KOPT-K1 (cell line): Measurements from ENCODE around the gene GALE.
"Not testable (repeated sequence)": the region's sequence is repeated elsewhere in the genome, so short reads cannot be mapped to it uniquely, and the experiment has no call there.

Experiments
- H3K27ac ChIP-seq: fragments of 200-600 bp; sonication (generic); 2 replicates; pipeline ENCODE4 v1.5.1; 2016; ENCODE audit warnings: antibody characterized with exemption, mild to moderate bottlenecking, low read depth, low read length; ENCODE audit not compliant: poor library complexity, severe bottlenecking
- H3K36me3 ChIP-seq: fragments of 200-600 bp; sonication (generic); 2 replicates; pipeline ENCODE4 v1.5.1; 2017; ENCODE audit warnings: antibody characterized with exemption, mild to moderate bottlenecking, low read length, moderate library complexity; ENCODE audit not compliant: insufficient read depth
- H3K9me3 ChIP-seq: fragments of 200-600 bp; sonication (generic); 2 replicates; pipeline ENCODE4 v1.5.1; 2017; ENCODE audit warnings: antibody characterized with exemption, low read length, mild to moderate bottlenecking; ENCODE audit not compliant: insufficient read depth, poor library complexity, severe bottlenecking

The GALE gene

DNA sequence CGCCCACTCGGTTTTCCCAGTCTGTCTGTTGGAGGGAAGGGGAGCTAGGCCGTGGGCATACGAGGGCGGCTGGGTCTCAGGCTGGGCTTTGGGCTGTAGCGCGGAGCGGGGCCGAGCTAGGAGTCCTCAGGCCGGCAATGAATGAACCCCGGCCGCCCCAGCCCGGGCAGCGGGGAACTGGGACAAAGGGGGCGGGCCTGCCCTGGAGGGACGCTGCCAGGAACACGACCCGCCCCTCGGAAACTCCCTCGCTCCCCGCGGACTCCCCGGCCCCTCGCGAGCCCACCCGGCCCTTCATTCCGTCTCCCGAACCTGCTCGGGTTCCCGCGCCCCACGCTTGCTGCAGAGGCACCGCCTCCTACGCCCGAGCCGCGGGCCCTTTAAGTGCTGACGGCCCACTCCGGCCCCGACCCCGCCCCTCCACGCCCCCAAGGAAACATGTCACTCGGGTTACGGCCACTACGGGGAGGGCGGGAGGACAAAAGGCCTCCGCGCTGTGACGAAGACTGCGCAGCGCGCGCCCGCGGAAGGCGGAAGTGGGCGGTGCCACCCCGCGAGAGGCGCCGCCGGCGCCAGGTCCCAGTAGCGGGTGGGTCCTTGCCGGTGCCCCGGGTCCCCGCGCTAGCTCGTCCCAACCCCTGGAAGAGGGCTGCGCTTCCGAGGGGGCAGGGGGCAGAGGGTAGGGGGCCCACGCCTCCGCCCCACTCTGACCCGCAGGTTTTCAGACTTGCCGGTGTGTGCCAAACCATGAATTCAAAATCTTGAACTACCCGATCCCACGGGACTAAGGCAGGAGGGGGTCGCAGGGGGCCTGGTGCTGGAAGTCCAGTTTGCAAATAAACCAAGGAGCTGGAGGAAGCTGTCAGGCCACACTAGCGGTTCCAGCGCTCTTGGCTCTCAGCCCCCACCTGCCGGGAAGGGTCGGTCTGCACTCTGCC is at the start of gene GALE:
TSS of gene GALE (minus strand) at position 355 of the 938 bp plus-strand sequence. CDS start 1,747 bp downstream, outside the sequence.
- no peaks in the 10 kb centered on the region for H3K9me3 ChIP-seq
- peaks cover 30% of the 10 kb centered on the region for H3K36me3 ChIP-seq
- peak within 1 kb of the TSS; percentile 72 for H3K27ac ChIP-seq

DNA sequence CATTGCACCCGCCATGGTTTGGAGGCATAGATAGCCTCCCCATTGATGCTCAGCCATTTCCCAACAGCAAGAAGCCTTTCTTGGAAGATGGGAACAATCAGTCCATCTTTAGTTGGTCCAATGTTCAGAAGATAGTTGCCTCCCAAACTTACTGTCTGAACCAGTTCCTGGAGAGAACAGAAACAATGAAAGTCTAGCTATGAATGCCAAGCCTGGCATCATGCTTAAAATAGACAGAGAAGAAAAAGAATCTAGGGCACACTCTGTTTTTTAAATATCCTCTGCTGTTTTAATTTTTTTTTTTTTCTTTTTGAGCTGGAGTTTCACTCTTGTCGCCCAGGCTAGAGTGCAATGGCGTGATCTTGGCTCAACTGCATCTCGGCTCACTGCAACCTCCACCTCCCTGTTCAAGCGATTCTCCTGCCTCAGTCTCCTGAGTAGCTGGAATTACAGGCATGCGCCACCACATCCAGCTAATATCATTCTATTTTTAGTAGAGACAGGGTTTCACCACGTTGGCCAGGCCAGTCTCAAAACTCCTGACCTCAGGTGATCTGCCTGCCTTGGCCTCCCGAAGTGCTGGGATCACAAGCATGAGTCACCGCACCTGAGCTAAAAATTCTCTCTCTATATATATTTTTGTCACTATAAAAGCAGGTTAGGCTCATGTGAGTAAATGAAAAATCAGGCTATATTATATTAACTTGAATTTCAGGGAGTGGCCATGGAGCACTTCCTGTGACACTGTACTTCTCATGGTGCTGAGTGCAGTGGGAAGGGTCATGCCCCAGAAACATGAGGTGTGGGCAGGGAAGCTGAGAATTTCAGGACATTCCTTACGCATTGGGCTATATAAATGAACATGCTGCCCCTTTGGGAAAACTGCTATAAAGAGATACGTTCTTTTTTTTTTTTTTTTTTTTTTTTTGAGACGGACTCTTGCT is 48.4 kb upstream of the GALE start:
- Histone ChIP-seq H3K27ac (no peak overlapping the region), H3K9me3 (peaks cover 15% of the 10 kb centered on the region), H3K36me3 (peaks cover 25% of the 10 kb centered on the region; the same call in 1 of the 2 replicates)

DNA sequence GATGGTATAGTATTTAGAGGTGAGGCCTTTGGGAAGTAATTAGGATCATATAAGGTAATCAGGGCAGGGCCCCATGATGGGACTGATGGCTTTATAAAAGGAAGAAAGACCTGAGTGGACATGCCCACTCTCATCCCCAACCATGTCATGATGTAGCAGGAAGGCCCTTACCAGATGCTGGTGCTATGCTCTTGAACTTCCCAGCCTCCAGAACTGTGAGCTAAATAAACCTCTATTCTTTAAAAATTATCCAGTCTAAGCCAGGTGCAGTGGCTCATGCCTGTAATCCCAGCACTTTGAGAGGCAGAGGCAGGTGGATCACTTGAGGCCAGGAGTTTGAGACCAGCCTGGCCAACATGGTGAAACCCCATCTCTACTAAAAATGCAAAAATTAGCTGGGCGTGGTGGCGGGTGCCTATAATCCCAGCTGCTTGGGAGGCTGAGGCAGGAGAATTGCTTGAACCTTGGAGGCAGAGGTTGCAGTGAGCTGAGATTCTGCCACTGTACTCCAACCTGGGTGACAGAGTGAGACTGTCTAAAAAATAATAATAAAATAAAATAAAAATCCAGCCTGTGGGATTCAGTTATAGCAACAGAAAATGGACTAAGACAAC is 47.0 kb upstream of the GALE start:
- not testable (repeated sequence) for H3K27ac ChIP-seq
- H3K36me3 ChIP-seq = peaks cover 25% of the 10 kb centered on the region; the same call in 1 of the 2 replicates
- peaks cover 15% of the 10 kb centered on the region for H3K9me3 ChIP-seq

DNA sequence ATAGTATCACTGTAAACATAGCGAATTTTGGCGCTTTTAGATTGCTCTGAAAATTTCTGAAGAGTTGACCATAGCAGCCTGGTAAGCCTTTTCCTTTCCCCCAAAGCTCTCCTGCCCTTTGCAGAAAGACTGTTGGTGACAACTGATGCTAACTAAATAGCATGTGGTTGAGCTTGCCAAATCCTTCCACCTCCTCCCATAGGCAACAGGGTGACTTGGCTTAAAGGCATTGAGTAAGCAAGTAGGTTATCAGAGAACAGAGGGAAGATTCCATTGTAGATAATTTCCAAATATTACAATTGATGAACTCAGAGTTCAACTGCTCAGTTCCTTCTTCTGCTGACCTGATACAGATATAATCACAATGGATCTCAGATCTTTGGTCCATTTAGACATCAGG is 44.6 kb upstream of the GALE start:
- Histone ChIP-seq H3K36me3 (peaks cover 25% of the 10 kb centered on the region; the same call in 1 of the 2 replicates), H3K27ac (no peak overlapping the region), H3K9me3 (peaks cover 15% of the 10 kb centered on the region)

DNA sequence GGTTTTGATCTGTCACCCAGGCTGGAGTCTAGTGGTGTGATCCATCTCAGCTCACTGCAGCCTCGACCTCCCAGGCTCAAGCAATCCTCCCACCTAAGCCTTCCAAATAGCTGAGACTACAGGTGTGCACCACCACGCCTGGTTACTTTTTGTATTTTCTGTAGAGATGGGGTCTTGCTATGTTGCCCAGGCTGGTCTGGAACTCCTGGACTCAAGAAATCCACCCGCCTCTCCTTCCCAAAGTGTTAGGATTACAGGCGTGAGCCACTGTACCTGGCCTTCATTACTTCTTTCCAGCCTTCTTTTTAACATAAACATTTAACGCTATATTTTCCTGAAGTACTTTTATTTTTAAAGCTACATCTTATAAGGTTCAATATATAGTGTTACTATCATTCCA is 43.1 kb upstream of the GALE start:
- Histone ChIP-seq H3K9me3 (peaks cover 15% of the 10 kb centered on the region), H3K27ac (no peak overlapping the region), H3K36me3 (peaks cover 25% of the 10 kb centered on the region; the same call in 1 of the 2 replicates)

DNA sequence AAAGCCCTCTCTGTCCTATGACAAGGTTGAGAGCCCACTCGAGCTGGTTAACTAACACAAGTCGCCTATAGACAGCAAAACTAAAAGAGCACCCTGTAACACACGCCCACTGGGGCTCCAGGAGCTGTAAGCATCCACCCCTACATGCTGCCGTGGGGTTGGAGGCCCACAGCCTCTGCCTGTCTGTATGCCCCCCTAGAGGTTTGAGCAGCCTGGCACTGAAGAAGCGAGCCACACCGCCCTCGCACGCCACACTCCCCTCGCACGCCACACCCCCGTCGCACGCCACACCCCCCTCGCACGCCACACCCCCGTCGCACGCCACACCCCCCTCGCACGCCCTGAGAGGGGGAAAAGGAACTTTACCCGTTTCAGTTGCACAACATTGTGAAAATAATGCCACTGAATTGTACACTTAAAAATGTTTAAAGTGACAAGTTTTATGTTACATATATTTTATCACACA is 37.9 kb upstream of the GALE start:
- Histone ChIP-seq H3K9me3 (no peaks in the 10 kb centered on the region), H3K27ac (no peak overlapping the region), H3K36me3 (no peaks in the 10 kb centered on the region)

DNA sequence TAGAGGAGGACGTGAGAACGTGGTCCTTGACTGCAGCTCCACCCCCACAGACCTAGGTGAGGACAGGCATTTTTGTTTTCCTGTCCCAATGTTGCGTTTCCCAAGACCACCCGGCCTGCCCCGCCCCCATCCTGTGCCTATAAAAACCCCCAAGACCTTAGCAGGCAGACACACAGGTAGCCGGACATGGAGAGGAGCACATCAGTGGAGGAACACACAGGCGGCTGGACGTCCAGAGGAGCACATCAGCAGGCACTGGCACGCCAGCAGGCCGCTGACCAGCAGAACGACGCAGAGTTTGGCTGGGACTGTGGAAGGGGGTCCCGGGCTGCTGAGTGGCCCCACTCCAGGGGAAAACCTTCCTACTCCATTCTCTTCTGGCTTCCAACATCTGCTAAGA is 37.4 kb upstream of the GALE start:
- H3K36me3 ChIP-seq = no peaks in the 10 kb centered on the region
- H3K27ac ChIP-seq = no peak overlapping the region
- no peaks in the 10 kb centered on the region for H3K9me3 ChIP-seq

DNA sequence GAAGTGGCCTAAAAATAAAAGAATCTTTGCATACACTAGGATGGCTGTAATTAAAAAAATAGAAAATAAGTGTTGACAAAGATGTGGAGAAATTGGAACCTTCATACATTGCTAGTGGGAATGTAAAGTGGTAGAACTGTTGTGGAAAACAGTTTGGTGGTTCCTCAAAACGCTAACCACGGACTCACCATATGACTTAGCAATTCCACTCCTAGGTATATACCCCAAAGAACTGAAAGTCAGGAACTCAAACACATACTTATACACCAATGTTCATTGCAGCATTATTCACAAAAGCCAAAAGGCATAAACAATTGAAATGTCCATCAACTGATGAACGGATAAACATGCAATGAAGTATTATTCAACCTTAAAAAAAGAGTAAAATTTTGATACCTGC is 35.5 kb upstream of the GALE start:
- Histone ChIP-seq H3K9me3 (no peaks in the 10 kb centered on the region), H3K27ac (no peak overlapping the region), H3K36me3 (no peaks in the 10 kb centered on the region)

DNA sequence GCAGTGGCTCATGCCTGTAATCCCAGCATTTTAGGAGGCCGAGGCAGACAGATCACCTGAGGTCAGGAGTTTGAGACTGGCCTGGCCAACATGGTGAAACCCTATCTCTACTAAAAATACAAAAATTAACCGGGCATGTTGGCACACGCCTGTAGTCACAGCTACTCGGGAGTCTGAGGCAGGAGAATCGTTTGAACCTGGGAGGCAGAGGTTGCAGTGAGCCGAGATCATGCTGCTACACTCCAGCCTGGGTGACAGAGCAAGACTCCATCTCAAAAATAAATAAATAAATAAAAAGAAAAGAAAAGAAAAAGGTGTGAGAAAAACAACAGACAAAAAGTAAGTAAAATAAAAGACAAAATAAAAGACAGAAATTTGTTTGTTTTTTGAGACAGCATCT is 33.6 kb upstream of the GALE start:
- not testable (repeated sequence) for H3K9me3 ChIP-seq, H3K27ac ChIP-seq, H3K36me3 ChIP-seq

DNA sequence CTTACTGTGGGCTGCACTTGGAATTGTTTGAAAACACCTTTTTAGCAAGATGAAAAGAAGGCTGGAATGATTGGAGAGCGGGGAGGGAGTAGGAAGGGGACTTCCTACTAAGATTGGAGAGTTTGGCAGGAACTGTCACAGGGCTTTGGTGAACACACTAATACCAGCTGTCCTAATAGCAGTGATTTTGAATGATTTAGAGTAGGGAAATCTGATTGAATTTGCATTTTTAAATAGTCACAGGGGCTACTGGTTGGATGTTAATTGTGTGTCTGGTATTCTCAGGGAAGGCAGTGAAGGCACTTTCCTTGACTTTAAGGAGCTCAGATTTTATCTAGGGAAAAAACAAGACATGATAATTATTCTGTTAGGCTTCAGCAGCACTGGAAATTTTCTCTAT is 27.2 kb upstream of the GALE start:
- Histone ChIP-seq H3K9me3 (no peaks in the 10 kb centered on the region), H3K27ac (no peak overlapping the region), H3K36me3 (no peaks in the 10 kb centered on the region)

DNA sequence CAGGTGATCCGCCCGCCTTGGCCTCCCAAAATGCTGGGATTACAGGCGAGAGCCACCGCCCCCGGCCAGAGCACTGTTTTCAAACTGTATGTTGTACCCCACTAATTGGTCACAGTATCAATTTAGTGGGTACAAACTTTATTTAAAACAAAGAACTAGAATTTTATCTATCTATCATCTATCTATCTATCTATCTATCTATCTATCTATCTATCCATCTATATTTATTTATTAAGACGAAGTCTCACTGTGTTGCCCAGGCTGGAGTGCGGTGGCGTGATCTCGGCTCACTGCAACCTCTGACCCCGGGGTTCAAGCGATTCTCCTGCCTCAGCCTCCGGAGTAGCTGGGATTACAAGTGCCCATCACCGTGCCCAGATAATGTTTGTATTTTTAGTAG is 26.0 kb upstream of the GALE start:
- H3K27ac ChIP-seq, H3K36me3 ChIP-seq: not testable (repeated sequence)

DNA sequence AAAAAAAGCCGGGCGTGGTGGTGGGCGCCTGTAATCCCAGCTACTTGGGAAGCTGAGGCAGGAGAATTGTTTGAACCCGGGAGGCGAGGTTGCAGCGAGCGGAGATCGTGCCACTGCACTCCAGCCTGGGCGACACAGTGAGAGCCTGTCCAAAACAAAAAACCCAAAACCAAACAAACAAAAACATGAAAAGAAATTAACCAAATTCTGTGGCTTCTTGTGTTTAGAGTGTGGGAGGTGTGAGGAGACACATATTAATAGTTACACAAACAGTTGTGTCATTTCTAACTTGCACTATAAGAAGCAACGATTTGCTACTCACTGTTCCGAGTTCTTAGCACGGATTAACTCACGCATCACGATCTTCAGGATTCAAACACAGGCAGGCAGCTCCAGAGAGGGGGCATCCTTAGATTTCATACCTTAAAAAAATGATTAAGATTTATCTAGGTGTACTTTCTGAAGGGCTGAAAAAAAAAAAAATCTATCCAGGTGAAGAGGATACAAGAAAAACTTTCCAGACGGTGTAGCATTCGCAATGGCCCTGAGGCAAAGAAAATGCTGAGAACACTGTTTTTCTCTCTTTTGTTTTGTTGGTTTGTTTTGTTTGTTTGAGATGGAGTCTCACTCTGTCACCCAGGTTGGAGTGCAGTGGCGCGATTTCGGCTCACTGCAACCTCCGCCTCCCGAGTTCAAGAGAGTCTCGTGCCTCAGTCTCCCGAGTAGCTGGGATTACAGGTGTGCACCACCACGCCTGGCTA is 25.4 kb upstream of the GALE start:
- H3K9me3 ChIP-seq = no peaks in the 10 kb centered on the region
- H3K36me3 ChIP-seq = no peaks in the 10 kb centered on the region
- peak overlapping the region; percentile 80 for H3K27ac ChIP-seq

More for the DNA sequence above, 26.0 kb upstream of the GALE start:
- H3K9me3 ChIP-seq = not testable (repeated sequence)

DNA sequence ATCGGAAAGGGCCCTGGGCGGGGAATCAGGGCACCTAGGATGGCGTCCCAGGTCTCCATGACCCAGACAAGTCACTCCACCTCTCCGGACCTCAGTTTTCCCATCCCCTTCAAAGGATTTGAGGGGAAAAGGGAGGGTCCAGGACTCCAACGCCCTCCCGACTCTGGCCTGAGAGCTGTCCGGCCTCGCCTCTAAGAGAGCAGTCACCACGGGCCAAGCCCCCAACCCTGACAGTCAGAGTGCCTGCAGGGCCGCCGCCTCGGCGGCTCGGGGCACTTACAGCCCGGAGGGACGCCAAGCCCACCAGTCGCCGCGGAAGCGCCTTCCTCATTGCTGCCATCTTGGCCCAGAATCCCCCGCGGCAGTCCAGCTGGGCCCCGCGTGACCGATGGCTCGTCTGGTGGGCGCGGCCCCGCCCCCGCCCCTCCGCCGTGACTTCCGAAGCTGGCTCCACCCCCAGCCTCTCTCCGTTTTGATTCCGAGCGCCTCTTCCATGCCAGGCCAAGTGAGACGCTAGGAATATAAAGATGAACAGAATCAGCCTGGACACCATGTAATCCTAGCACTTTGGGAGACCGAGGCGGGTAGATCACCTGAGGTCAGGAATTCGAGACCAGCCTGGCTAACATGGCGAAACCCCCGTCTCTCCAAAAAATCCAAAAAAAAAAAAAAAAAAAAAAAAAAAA is 24.7 kb upstream of the GALE start, which contains the start of gene HMGCL:
TSS of gene HMGCL (minus strand) at position 354 of the 686 bp plus-strand sequence. CDS start at position 340, 14 bp downstream.
- Histone ChIP-seq H3K9me3 (no peaks in the 10 kb centered on the region), H3K36me3 (no peaks in the 10 kb centered on the region), H3K27ac (peak within 1 kb of the TSS; percentile 80)

DNA sequence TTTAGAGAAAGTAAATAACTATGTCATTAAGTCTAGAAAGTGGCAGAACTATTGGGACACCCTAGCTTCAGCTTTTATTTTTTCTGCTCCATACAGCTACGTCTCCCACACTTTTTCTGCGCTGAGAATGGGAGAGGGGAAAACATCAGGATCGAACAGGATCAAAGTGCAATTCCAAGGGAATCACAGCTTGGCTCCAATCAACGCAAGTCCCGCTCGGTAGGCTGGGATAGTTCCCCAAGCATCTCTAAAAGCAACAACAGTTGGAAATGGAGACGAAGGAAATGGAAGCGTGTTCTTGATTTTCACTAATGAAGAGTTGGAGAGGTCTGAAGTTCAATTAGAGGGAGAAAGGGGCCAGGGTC is 24.1 kb upstream of the GALE start:
- peak overlapping the region; percentile 80 for H3K27ac ChIP-seq
- no peaks in the 10 kb centered on the region for H3K36me3 ChIP-seq
- no peaks in the 10 kb centered on the region for H3K9me3 ChIP-seq
